DND-41 (cell line): ENCODE data around the gene WBP1L.

Experiments used
- ATAC-seq: fragments of 200-7000 bp; cut with Tn5 transposase; 3 replicates; pipeline ENCODE4 v1.9.1; 2021; ENCODE audit warnings: low read depth; ENCODE audit not compliant: insufficient read depth
- DNase-seq: peaks from one replicate; pipeline ENCODE4 v3.0.0-alpha.2; 2020
- H2AFZ ChIP-seq: 2 replicates; pipeline ENCODE4 v1.6.0; 2012; ENCODE audit warnings: low read depth, low read length
- H3K27ac ChIP-seq: 2 replicates; pipeline ENCODE4 v1.5.1; 2012; ENCODE audit warnings: low read length, inconsistent platforms
- H3K27me3 ChIP-seq: fragments of 200-600 bp; sonication (generic); 2 replicates; pipeline ENCODE4 v1.6.0; 2012; ENCODE audit warnings: low read length, mild to moderate bottlenecking, inconsistent platforms; ENCODE audit not compliant: insufficient read depth, poor library complexity
- H3K36me3 ChIP-seq: 2 replicates; pipeline ENCODE4 v1.5.1; 2012; ENCODE audit warnings: low read length, inconsistent platforms; ENCODE audit not compliant: insufficient read depth
- H3K4me1 ChIP-seq: 2 replicates; pipeline ENCODE4 v1.5.1; 2012; ENCODE audit warnings: mild to moderate bottlenecking, low read length; ENCODE audit not compliant: insufficient read depth
- H3K4me2 ChIP-seq: 2 replicates; pipeline ENCODE4 v1.6.0; 2012; ENCODE audit warnings: mild to moderate bottlenecking, moderate library complexity, low read length, inconsistent platforms; ENCODE audit not compliant: insufficient read depth
- H3K4me3 ChIP-seq, 2 experiments: fragments of 200-600 bp in 1 of 2; shearing (Covaris generic) in 1 of 2; 2 replicates each; pipeline ENCODE4 v1.5.1; 2012 to 2016; ENCODE audit warnings: inconsistent platforms in 2 of 2, low read length in 2 of 2, mild to moderate bottlenecking in 2 of 2, low read depth in 1 of 2, moderate library complexity in 1 of 2
- H3K79me2 ChIP-seq: 2 replicates; pipeline ENCODE4 v1.6.0; 2012; ENCODE audit warnings: low read length, inconsistent platforms; ENCODE audit not compliant: insufficient read depth
- H3K9ac ChIP-seq: 2 replicates; pipeline ENCODE4 v1.6.0; 2012; ENCODE audit warnings: low read depth, mild to moderate bottlenecking, inconsistent platforms, low read length, moderate library complexity
- H3K9me3 ChIP-seq: 2 replicates; pipeline ENCODE4 v1.5.1; 2012; ENCODE audit warnings: low read length, moderate library complexity, mild to moderate bottlenecking, inconsistent platforms; ENCODE audit not compliant: insufficient read depth, severe bottlenecking
- H4K20me1 ChIP-seq: 2 replicates; pipeline ENCODE4 v1.6.0; 2012; ENCODE audit warnings: low read length; ENCODE audit not compliant: insufficient read depth
- CTCF ChIP-seq: IDR thresholded peaks from 2 replicates; pipeline ENCODE4 v1.5.1; 2012; ENCODE audit warnings: borderline replicate concordance, low read length, moderate library complexity, mild to moderate bottlenecking; ENCODE audit not compliant: poor library complexity, severe bottlenecking; ENCODE audit errors: extremely low read depth
- EZH2 ChIP-seq: IDR thresholded peaks from 3 replicates; pipeline ENCODE4 v1.6.1; 2012; ENCODE audit warnings: borderline replicate concordance, low read depth, mild to moderate bottlenecking, moderate library complexity, low read length, inconsistent platforms; ENCODE audit not compliant: severe bottlenecking

Gene WBP1L

GRCh38 chr10:102791754-102792395 lies 48.1 kb downstream of the WBP1L start:
- Histone ChIP-seq H3K4me2 (no peak overlapping the region), H3K36me3 (peaks cover 3% of the 10 kb centered on the region; the same call in 1 of the 2 replicates), H3K4me1 (no peaks in the 10 kb centered on the region), H2AFZ (no peak overlapping the region), H4K20me1 (peaks cover 4% of the 10 kb centered on the region; the same call in 1 of the 2 replicates), H3K9ac (no peak overlapping the region), H3K9me3 (no peaks in the 10 kb centered on the region), H3K27ac (no peak overlapping the region), H3K27me3 (no peaks in the 10 kb centered on the region), H3K4me3 (no peak overlapping the region), H3K79me2 (peaks cover 72% of the 10 kb centered on the region)
- DNase-seq (no peak), ATAC-seq (no peak)
- TF ChIP-seq CTCF = no peak
- TF ChIP-seq EZH2 = no peak

- no peak overlapping the region for H3K9ac ChIP-seq
- H3K4me3 ChIP-seq = no peak overlapping the region
- H3K36me3 ChIP-seq = peaks cover 34% of the 10 kb centered on the region
- no peaks in the 10 kb centered on the region for H3K4me1 ChIP-seq
- no peaks in the 10 kb centered on the region for H3K9me3 ChIP-seq
- no peak for DNase-seq
- no peak for TF ChIP-seq CTCF
- no peak for TF ChIP-seq EZH2
- H3K4me2 ChIP-seq = no peak overlapping the region
- ATAC-seq = no peak
- peaks cover 3% of the 10 kb centered on the region; the same call in 1 of the 2 replicates for H4K20me1 ChIP-seq
- H3K79me2 ChIP-seq = peaks cover 52% of the 10 kb centered on the region
- no peak overlapping the region for H3K27ac ChIP-seq
- no peaks in the 10 kb centered on the region for H3K27me3 ChIP-seq
- H2AFZ ChIP-seq = no peak overlapping the region
Measured at GRCh38 chr10:102795453-102796406, 52.0 kb downstream of the WBP1L start.

- Histone ChIP-seq H3K4me1 (no peaks in the 10 kb centered on the region), H3K4me2 (no peak overlapping the region), H3K9me3 (no peaks in the 10 kb centered on the region), H4K20me1 (peaks cover 3% of the 10 kb centered on the region; the same call in 1 of the 2 replicates), H3K27me3 (no peaks in the 10 kb centered on the region), H3K36me3 (peaks cover 38% of the 10 kb centered on the region), H3K79me2 (peaks cover 46% of the 10 kb centered on the region), H3K9ac (no peak overlapping the region), H2AFZ (no peak overlapping the region), H3K27ac (no peak overlapping the region), H3K4me3 (no peak overlapping the region)
- TF ChIP-seq EZH2 (no peak), CTCF (no peak)
- ATAC-seq (peak; percentile 54; the same call in 2 of the 3 replicates), DNase-seq (no peak)
Measured at GRCh38 chr10:102796407-102797176, 52.8 kb downstream of the WBP1L start.
